Ascending aorta (tissue), 2 donors: ENCODE data around the gene DRD4. TPM values are rescaled to one million over a fixed set of nuclear protein-coding genes. Genes with fewer than 3 reads are reported as not detected.

ENCODE experiments used
- DNase-seq, 2 donors: peaks; one replicate each; pipeline ENCODE4 v3.0.0-alpha.2; 2019; ENCODE audit warnings: low spot score in 2 of 2
- H3K27ac ChIP-seq, 2 donors: fragments of 200-600 bp; sonication (generic); one replicate each; pipeline ENCODE4 v1.5.1; 2016 to 2017; ENCODE audit warnings: mild to moderate bottlenecking in 1 of 2
- H3K27me3 ChIP-seq: fragments of 200-600 bp; sonication (generic); one replicate; pipeline ENCODE4 v1.5.1; 2017
- H3K36me3 ChIP-seq, 2 donors: fragments of 200-600 bp; sonication (generic); one replicate each; pipeline ENCODE4 v1.5.1; 2016
- H3K4me1 ChIP-seq, 2 donors: fragments of 200-600 bp; sonication (generic); one replicate each; pipeline ENCODE4 v1.5.1; 2016 to 2017; ENCODE audit warnings: mild to moderate bottlenecking in 1 of 2
- H3K4me3 ChIP-seq, 2 donors: fragments of 200-600 bp; sonication (generic); one replicate each; pipeline ENCODE4 v1.5.1; 2016 to 2017; ENCODE audit warnings: mild to moderate bottlenecking in 1 of 2
- H3K9me3 ChIP-seq, 2 donors: fragments of 200-600 bp; sonication (generic); one replicate each; pipeline ENCODE4 v1.5.1; 2016
- CTCF ChIP-seq, 3 experiments: fragments of 200-600 bp in 2 of 3; fragments of 450-650 bp in 1 of 3; sonication (generic) in 2 of 3; IDR thresholded peaks; one replicate each; pipeline ENCODE4 v1.5.1; 2016 to 2019; ENCODE audit warnings: antibody characterized with exemption in 3 of 3, mild to moderate bottlenecking in 1 of 3, moderate library complexity in 1 of 3
- intact Hi-C: fragments of 100-400 bp; cut with DNase I; formaldehyde crosslinking; loops from one replicate; pipeline ENCODE4 v1.15.1; 2023
- total RNA-seq: library from RNA; depleted of rRNA; stranded (reverse); fragments of >200 nt; gene quantifications from one replicate; pipeline ENCODE4 v1.1.0, GENCODE V29; 2016

DRD4 gene
- total RNA-seq, 1 donor from 2014 or later, result not detected

- intact Hi-C loops, result no loop called here
- Histone ChIP-seq H3K9me3 (no peaks in the 10 kb centered on the region), H3K4me1 (no peaks in the 10 kb centered on the region), H3K27ac (no peak overlapping the region), H3K4me3 (no peak overlapping the region), H3K36me3 (peaks cover 92 to 98% of the 10 kb centered on the region in 2 donors), H3K27me3 (no peaks in the 10 kb centered on the region)
- no peak for TF ChIP-seq CTCF (IDR thresholded peaks at IDR 0.05)
- no peak for DNase-seq
Measured at GRCh38 chr11:598005-598680, 38.9 kb upstream of the DRD4 start.

- intact Hi-C loops, result no loop called here
- TF ChIP-seq CTCF (IDR thresholded peaks at IDR 0.05), result no peak
Measured at GRCh38 chr11:601573-602245, 35.4 kb upstream of the DRD4 start.

GRCh38 chr11:603154-603553 is 33.9 kb upstream of the DRD4 start:
- Histone ChIP-seq H3K9me3 (no peaks in the 10 kb centered on the region), H3K4me1 (no peaks in the 10 kb centered on the region), H3K4me3 (no peak overlapping the region), H3K36me3 (peaks cover 94 to 98% of the 10 kb centered on the region in 2 donors), H3K27me3 (no peaks in the 10 kb centered on the region), H3K27ac (no peak overlapping the region)
- no peak for TF ChIP-seq CTCF (IDR thresholded peaks at IDR 0.05)
- intact Hi-C loops, result no loop called here
- DNase-seq, result no peak

More at GRCh38 chr11:601573-602245, 35.4 kb upstream of the DRD4 start:
- H3K9me3 ChIP-seq, result no peaks in the 10 kb centered on the region
- peaks cover 94 to 98% of the 10 kb centered on the region in 2 donors for H3K36me3 ChIP-seq
- H3K27me3 ChIP-seq, result no peaks in the 10 kb centered on the region
- no peaks in the 10 kb centered on the region for H3K4me1 ChIP-seq
- H3K4me3 ChIP-seq, result no peak overlapping the region
- no peak overlapping the region for H3K27ac ChIP-seq
- DNase-seq, result no peak

GRCh38 chr11:605286-606129 is 31.6 kb upstream of the DRD4 start:
- no peaks in the 10 kb centered on the region for H3K27me3 ChIP-seq
- no peaks in the 10 kb centered on the region for H3K9me3 ChIP-seq
- no peak overlapping the region for H3K4me3 ChIP-seq
- DNase-seq, result no peak
- peaks cover 97 to 100% of the 10 kb centered on the region in 2 donors for H3K36me3 ChIP-seq
- no peaks in the 10 kb centered on the region for H3K4me1 ChIP-seq
- TF ChIP-seq CTCF (IDR thresholded peaks at IDR 0.05), result no peak
- intact Hi-C loops, result no loop called here
- no peak overlapping the region for H3K27ac ChIP-seq

GRCh38 chr11:606245-606644 is 30.8 kb upstream of the DRD4 start:
- H3K27me3 ChIP-seq, result no peaks in the 10 kb centered on the region
- TF ChIP-seq CTCF (IDR thresholded peaks at IDR 0.05), result no peak
- H3K4me3 ChIP-seq, result no peak overlapping the region
- H3K36me3 ChIP-seq, result peaks cover 98 to 100% of the 10 kb centered on the region in 2 donors
- no peaks in the 10 kb centered on the region for H3K4me1 ChIP-seq
- H3K27ac ChIP-seq, result no peak overlapping the region
- intact Hi-C loops, result no loop called here
- no peak for DNase-seq
- no peaks in the 10 kb centered on the region for H3K9me3 ChIP-seq
